Osteocyte (in vitro differentiated cells): ENCODE data around the gene SUMO4. TPM values are rescaled to one million over a fixed set of nuclear protein-coding genes. Genes with fewer than 3 reads are reported as not detected.

Experiments used
- DNase-seq: peaks from one replicate; pipeline ENCODE4 v3.0.0; 2021; ENCODE audit warnings: mixed read lengths; ENCODE audit not compliant: unreplicated experiment; ENCODE audit errors: extremely low spot score
- H3K27ac Mint-ChIP-seq: one replicate; pipeline ENCODE4 v1.8.0; 2021; ENCODE audit warnings: mild to moderate bottlenecking, mixed read lengths; ENCODE audit not compliant: unreplicated experiment
- H3K27me3 Mint-ChIP-seq: one replicate; pipeline ENCODE4 v1.8.0; 2021; ENCODE audit warnings: mixed read lengths; ENCODE audit not compliant: unreplicated experiment
- H3K36me3 Mint-ChIP-seq: one replicate; pipeline ENCODE4 v1.8.0; 2021; ENCODE audit warnings: mixed read lengths; ENCODE audit not compliant: unreplicated experiment
- H3K4me1 Mint-ChIP-seq: one replicate; pipeline ENCODE4 v1.8.0; 2021; ENCODE audit warnings: mixed read lengths; ENCODE audit not compliant: unreplicated experiment
- H3K4me3 Mint-ChIP-seq: one replicate; pipeline ENCODE4 v1.8.0; 2021; ENCODE audit warnings: mild to moderate bottlenecking, moderate library complexity, mixed read lengths; ENCODE audit not compliant: unreplicated experiment
- H3K9me3 Mint-ChIP-seq: one replicate; pipeline ENCODE4 v1.8.0; 2021; ENCODE audit warnings: mixed read lengths; ENCODE audit not compliant: unreplicated experiment
- CTCF ChIP-seq: fragments of 200-600 bp; sonication (generic); IDR thresholded peaks from 2 replicates; pipeline ENCODE4 v1.5.0; 2021; ENCODE audit warnings: antibody characterized with exemption, mild to moderate bottlenecking, moderate library complexity
- total RNA-seq: library from RNA; stranded (reverse); gene quantifications from 2 replicates; pipeline ENCODE4 v1.2.1, GENCODE V29; 2021

SUMO4 gene
- total RNA-seq, 1 donor from 2014 or later: 1.5 TPM

- no peaks in the 10 kb centered on the region for H3K36me3 Mint-ChIP-seq
- H3K4me3 Mint-ChIP-seq: no peak overlapping the region
- no peaks in the 10 kb centered on the region for H3K27me3 Mint-ChIP-seq
- H3K4me1 Mint-ChIP-seq: peaks cover 18% of the 10 kb centered on the region
- TF ChIP-seq CTCF: no peak
- H3K9me3 Mint-ChIP-seq: no peaks in the 10 kb centered on the region
- no peak overlapping the region for H3K27ac Mint-ChIP-seq
- no peak for DNase-seq
Observed at GRCh38 chr6:149428606-149429005, 28.5 kb downstream of the SUMO4 start.

- TF ChIP-seq CTCF: peak; percentile 33
- DNase-seq: no peak
- Mint-ChIP-seq H3K27ac (no peak overlapping the region), H3K9me3 (no peaks in the 10 kb centered on the region), H3K27me3 (no peaks in the 10 kb centered on the region), H3K4me1 (peaks cover 8% of the 10 kb centered on the region), H3K4me3 (no peak overlapping the region), H3K36me3 (no peaks in the 10 kb centered on the region)
Observed at GRCh38 chr6:149429427-149430360, 29.6 kb downstream of the SUMO4 start.

- peak; percentile 99 for TF ChIP-seq CTCF
- H3K36me3 Mint-ChIP-seq: no peaks in the 10 kb centered on the region
- DNase-seq: peak; percentile 93
- no peaks in the 10 kb centered on the region for H3K27me3 Mint-ChIP-seq
- H3K9me3 Mint-ChIP-seq: no peaks in the 10 kb centered on the region
- peaks cover 4% of the 10 kb centered on the region for H3K4me1 Mint-ChIP-seq
- H3K4me3 Mint-ChIP-seq: peak overlapping the region; percentile 55
- no peak overlapping the region for H3K27ac Mint-ChIP-seq
Observed at GRCh38 chr6:149431905-149432775, 32.1 kb downstream of the SUMO4 start.

- no peak for DNase-seq
- H3K36me3 Mint-ChIP-seq: no peaks in the 10 kb centered on the region
- peaks cover 4% of the 10 kb centered on the region for H3K4me1 Mint-ChIP-seq
- no peaks in the 10 kb centered on the region for H3K27me3 Mint-ChIP-seq
- no peak overlapping the region for H3K27ac Mint-ChIP-seq
- no peaks in the 10 kb centered on the region for H3K9me3 Mint-ChIP-seq
- no peak for TF ChIP-seq CTCF
- no peak overlapping the region for H3K4me3 Mint-ChIP-seq
Observed at GRCh38 chr6:149433405-149433804, 33.3 kb downstream of the SUMO4 start.

DNA sequence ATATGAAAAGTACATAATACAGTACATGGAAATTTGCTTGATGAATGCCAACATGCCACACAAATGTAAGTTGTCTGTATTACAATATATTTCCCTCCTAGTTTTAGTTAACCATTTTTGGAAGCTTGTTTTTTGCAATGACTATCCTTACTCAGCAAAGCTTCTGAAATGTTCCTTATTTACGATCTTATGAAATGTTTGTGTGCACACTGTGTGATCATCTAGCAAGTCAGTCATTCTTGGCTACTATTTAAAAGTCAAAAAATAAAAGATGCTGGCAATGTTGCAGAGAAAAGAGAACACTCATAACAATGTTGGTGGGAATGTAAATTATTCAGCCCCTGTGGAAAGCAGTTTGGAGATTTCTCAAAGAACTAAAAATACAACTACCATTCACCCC lies 33.8 kb downstream of the SUMO4 start:
- no peak for TF ChIP-seq CTCF
- Mint-ChIP-seq H3K4me1 (peaks cover 4% of the 10 kb centered on the region), H3K27ac (no peak overlapping the region), H3K9me3 (no peaks in the 10 kb centered on the region), H3K36me3 (no peaks in the 10 kb centered on the region), H3K27me3 (no peaks in the 10 kb centered on the region), H3K4me3 (no peak overlapping the region)
- DNase-seq: no peak
